Astrocyte of the spinal cord (primary cell): Measurements from ENCODE around the gene SP140L.
"Not testable (repeated sequence)": the region's sequence is repeated elsewhere in the genome, so short reads cannot be mapped to it uniquely, and the experiment has no call there.

Experiments used
- DNase-seq: peaks from one replicate; pipeline ENCODE4 v3.0.0; 2011; ENCODE audit warnings: low read depth, low spot score
- H3K4me3 ChIP-seq: 2 replicates; pipeline ENCODE4 v1.5.1; 2011; ENCODE audit warnings: low read depth, mild to moderate bottlenecking, low read length, moderate library complexity
- CTCF ChIP-seq: IDR thresholded peaks from 2 replicates; pipeline ENCODE4 v1.5.1; 2012; ENCODE audit warnings: low read depth, mild to moderate bottlenecking, low read length, inconsistent platforms
- in situ Hi-C: cut with HindIII; loops from 2 replicates; pipeline ENCODE4 v1.10.0; 2017; ENCODE audit warnings: low sequenced_read_pairs

The SP140L gene

DNA sequence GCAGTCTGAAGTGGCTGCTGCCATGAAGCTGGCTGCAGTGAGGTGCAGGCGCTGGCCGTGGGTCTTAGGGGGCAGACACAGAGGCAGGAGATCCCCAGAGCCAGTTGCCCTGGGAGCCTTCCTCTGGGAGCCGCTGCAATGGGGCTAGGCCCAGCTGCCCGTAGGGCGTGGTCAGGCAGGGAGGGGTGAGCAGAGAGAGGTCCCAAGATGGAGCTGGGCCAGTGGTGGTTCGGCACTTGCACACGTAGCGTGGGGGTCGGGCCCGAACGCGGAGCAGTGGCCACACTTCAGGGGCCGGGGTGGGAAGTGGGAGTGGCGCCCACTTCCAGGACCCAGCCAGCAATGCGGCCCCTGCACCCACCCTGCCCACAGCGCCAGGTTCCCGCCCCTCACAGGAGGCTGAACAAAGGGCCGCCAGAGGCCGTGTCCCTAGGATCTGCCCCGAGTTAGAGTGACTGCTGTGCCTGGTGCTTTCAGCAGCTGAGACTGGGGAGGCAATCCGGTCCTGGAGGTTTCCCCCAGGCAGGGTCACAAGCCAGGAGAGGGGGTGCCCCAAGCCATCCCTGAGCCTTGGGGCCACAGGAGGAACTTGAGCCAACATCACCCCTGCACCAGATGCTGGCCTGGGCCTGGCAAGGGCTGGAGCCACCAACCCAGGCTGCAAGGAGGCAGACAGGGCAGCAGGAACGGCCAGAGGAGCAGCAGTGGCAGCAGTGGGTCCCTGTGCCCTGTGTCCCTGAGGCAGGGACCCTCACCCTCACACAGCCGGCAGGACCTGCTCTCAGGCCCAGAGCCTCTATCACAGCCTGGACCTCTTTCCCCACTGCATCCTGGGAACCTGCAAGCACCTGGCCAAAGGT lies 21.3 kb upstream of the SP140L start:
- DNase-seq, result no peak
- in situ Hi-C loops, result no loop called here
- TF ChIP-seq CTCF, result no peak
- no peak overlapping the region for H3K4me3 ChIP-seq

- in situ Hi-C loops, result no loop called here
- no peak for DNase-seq
- no peak for TF ChIP-seq CTCF
- H3K4me3 ChIP-seq, result no peak overlapping the region
These were observed 20.5 kb upstream of the SP140L start for GRCh38 chr2:230306474-230306873.

DNA sequence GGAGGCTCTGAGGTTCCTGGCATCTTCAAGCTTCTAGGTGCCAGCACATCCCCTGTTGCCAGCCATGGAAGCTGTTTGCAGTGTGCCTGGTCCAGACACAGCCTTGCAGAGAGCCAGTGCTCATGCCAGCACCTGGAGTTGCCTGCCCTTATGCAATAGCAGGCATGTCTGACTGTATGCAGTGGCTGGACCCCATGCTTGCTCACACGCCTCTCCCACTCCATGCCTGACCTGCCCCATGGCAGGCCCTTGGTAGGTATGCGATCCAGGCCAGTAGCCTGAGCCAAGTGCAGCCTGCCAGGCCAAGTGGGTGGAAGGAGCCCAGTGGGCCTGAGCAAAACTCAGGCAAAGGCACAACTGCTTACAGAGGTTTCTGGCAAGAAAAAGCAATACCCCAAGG lies 19.5 kb upstream of the SP140L start:
- in situ Hi-C loops, result no loop called here
- no peak for DNase-seq
- no peak overlapping the region for H3K4me3 ChIP-seq
- TF ChIP-seq CTCF, result no peak

- no peak for DNase-seq
- TF ChIP-seq CTCF, result no peak
- in situ Hi-C loops, result no loop called here
- H3K4me3 ChIP-seq, result no peak overlapping the region
These were observed 18.5 kb upstream of the SP140L start for GRCh38 chr2:230308402-230309000.

DNA sequence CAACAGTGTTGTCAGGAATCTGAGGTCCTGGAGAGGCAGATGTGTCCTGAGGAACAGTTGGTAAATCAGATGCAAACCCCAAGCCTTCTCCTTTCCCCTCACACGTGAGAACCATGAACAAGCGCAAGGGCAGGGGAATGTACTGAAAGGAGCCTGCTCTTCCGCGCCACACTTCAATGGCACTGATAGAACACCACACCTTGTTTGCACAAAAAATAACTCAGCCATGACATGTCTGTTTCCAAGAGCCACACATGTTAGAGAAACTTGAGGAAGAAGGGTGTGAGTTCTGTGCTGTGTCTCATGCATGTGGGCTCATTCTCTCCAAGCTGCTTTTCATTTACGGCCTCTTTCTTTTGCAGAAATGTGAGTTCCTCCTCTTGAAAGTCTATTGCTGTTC lies 16.2 kb upstream of the SP140L start:
- H3K4me3 ChIP-seq, in situ Hi-C loops: not testable (repeated sequence)

DNA sequence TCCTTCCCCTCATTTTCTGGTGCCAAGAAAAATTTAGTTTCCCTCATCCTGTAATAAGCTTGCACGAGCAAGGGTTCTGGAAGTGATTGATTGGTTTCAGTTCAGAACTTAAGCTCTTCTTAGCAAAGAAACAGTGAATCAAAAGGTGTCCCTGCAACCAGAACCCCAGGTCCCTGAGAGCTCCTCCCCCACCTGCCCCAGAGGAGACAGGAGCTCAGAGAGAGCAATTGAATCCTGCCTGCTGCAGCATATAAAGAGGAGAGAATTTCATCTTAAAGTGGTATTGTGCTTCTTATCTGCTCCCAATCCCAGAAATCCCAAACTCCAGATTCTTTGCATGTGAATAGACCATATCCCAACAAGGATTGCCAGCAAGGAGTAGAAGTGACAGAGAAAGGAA lies 15.4 kb upstream of the SP140L start:
- in situ Hi-C loops, H3K4me3 ChIP-seq, DNase-seq: not testable (repeated sequence)

More for the DNA sequence above, 16.2 kb upstream of the SP140L start:
- DNase-seq, result not testable (repeated sequence)

DNA sequence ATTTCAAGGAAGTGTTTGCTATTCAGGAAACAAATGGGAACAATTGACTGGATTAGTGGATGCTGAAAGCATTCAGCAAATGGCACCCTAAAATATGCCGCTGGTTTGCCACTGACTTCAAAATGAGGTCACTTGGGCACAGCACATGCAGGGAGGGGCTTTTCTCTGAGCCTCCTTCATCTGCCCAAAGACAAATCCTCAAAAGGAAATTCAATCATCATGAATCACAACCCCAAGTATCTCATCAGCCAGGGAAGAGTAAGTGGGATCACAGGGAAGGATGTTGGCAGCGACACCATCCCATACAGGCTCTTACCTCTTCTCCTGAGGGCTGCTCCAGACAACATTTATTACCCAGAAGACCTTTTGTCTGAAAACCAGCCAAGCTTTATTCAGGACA lies 14.4 kb upstream of the SP140L start:
- peak; percentile 1 for DNase-seq
- TF ChIP-seq CTCF, result no peak
- in situ Hi-C loops, result no loop called here

More for the DNA sequence above, 14.4 kb upstream of the SP140L start:
- no peak overlapping the region for H3K4me3 ChIP-seq
